GM21529 (cell line): ENCODE data around the gene UBAC2.

ENCODE experiments used
- ATAC-seq: cut with Tn5 transposase; IDR thresholded peaks from one replicate; pipeline ENCODE4 v1.9.1; 2021; ENCODE audit not compliant: unreplicated experiment

UBAC2 gene

DNA sequence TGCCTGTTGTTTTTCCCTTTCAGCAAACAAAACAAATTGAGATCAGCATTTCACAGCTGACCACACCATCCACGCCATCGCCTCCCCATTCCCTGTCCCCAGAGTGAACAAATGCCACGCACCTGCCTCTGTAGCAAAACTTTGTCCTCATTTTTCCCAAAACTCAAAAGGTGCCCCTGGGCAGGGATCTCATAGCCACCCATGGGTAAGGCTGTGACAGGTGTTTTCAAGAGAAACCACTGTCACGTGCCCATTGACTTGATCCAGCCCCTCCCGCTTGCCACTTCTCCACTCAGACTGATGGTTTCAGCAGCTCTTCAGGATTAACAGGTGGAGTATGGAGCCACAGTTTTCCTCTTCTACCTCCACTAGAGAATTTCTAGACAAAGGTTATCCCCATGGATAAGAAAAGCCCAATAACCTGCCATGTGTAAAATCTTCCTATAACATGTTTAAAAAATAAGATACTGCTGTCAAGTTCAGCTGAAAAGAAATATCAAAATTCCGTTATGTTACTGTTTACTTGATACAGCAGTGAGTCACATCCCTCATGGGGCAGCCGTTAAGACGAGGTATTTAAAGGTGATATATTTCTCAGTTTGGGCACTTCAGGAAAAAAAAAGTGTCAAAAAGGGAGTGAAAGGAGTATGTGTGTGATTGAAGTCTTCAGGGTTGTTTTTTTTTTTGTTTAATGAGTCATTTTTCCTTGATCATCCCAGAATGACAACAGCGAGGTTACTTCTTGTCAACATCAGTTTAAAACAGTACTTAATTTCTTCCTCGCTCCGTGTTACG, 170.0 kb downstream of the UBAC2 start:
- ATAC-seq: no peak

DNA sequence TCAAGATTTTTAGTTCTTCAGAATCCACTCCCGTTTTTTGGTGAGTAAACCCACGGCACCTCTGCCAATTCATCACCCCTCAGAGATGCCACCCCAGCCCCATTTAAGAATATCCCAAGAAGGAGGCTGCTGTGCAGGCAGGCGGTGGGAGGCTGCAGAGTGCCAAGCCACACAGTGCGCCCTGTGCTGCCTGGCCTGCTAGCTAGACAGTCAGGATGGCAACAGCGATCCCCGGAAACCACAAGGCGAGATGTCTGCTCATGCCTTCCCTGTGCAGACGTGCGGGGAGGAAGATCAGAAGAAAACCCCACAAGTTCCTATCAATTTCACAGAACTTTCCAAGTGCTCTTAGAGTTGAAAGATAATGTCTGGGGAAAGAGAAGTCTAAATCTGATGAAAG, 171.3 kb downstream of the UBAC2 start:
- no peak for ATAC-seq

DNA sequence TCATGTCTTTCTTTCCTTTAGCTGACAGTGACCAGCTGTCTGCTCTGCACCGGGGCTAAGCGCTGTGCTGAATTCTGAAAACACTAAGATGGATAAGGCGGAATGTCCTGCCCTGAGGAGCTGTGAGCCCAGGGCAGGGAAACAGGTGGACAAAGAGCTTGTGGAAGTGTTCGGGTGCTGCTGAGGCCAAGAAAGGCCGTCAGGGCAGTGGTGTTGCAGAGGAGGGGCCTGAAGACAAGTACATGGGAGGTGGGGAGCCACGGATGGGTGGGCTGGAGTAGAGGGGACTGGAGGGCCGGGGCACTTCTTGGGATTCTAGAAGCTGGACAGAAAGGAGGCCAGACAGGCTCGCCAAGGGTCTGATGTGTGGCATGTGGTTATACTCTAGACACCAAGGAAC, 172.8 kb downstream of the UBAC2 start:
- no peak for ATAC-seq

DNA sequence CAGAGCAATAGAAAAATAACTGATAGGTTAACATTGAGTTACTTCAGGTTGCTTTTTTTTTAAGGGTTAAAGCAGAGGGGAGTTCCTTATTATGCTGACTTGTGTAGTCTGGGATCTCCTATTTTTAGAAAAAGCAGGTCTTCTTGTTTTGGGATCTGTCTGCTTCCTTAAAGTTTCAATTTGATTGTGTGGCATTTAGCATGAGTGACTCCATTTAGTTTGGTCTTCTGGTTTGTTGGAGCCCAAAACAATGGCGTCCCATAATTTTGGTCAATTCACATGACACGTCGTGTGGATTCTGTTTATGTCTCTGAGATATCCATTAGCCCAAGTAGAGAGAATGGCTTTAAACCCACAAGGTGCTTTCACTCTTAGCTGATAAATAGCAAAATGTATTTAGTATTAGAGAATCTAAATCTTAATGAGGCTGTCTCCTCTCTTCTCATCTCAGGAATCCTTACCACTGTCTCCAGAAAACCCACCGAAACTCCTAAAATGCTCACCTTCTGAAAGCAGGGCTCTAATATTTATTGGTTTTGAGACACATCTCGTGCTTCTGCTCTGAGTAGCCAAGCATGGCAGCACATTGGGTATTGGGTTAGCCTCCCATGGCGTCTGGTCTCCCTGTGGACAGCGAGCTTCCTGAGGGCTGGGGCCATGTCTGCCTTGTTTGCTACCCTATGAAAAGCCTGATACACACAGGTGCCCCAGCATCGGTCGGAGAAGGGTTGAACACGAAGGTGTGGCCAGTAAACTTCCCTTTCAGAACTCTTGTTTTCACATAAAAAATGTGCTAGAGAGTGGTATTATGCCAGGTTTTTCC, 173.7 kb downstream of the UBAC2 start:
- ATAC-seq: peak; percentile 42

DNA sequence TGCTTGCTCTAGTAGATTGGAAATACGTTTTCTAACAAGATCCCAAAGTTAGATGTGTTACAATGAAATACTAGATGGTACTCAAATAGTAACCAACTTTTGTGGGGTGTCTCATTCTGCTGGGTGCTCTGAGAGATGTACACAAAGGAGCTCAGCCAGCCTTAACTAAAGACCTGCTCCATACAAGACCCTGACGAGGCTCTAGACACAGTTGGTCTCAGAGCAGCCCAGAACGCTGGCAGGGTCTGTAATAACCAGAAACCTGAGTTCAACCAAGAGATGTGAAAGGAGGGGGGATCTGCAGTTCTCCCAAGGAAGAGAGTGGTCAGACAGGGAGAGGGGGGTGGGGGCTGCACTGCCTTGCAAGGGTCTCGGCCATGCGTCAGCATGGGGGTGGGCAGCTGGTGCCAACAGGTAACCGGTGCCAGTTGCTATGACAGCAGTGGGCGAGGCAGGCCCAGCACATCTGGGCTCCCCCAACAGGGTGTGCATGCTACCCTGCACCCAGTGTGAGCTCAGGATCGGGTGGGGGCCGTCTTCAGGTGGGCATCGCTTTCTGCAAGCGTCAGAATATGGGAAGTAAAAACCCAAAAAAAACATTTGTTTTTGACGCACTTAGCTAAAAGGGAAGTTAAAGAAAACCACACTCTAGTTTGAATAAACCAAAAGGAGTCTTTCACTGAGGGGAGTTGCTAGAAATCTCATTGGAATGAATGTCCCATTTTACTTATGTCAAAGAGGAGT, 174.5 kb downstream of the UBAC2 start:
- ATAC-seq: peak; percentile 49

DNA sequence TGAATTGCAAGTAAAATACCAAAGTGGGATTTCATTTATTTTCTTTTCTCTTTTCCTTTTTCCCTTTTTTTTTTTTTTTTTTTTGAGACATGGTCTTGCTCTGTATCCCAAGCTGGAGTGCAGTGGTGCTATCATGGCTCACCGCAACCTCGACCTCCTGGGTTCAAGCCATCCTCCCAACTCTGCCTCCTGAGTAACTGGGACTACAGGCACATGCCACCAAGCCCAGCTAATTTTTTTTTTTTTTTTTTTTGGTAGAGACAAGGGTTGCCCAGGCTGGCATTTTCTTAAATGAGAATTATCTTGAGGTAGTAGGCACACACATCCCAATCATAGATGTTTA, 175.1 kb downstream of the UBAC2 start:
- ATAC-seq: peak; percentile 4

DNA sequence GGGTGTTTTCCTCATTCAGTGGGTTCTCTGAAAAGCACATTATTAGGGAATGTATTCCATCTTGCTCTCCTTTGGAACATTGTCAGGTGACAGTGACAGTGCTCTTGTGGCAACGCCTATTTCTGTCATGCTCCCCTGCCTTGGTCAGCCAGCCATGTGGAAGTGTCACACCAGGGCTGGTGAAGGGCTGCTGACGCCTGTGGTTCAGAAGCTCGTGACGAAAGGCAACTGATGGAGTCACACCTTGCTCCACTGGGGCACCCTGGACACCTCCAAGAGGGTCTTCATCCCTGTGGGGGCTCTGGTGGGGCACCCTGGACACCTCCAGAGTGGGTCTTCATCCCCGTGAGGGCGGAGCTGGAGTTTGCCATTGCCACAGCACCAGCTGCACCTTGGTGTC, 175.5 kb downstream of the UBAC2 start:
- peak; percentile 46 for ATAC-seq

DNA sequence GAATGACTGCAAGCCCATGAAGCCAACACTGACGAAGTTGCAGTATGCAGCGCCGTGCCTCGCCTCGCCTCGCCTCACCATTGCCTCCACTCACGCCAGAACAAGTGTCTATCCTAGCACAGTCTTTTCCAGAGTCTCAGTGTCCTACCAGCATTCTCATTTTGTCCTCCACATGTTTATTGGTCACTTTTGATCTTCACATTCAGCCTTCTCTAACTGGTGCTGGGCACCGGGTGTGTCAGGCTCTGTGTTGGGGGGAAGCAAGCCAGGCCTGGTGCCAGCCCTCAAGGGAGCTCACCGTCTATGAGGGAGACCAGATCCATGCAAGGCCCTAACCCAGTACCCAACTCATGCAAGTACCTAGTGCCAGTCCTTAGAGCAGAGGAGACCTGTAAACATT, 176.3 kb downstream of the UBAC2 start:
- no peak for ATAC-seq

DNA sequence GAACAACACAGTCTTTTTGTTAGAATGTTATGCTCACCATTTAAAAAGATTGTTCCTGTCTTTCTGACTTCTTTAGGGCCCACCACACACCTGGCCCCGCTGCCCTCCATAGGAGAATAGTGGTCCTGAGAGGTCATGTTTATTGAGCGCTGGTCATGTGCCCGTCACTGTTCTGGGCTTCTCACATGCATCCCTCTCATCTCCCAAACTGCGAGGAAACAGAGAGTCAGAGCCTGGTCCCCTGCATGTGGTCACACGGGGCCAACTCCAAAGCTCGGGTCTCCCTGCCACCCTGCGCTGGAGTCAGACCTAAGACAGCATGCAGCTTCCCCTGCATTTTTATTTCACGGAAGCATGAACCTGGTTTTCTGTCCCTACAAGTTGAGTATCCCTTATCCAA, 177.0 kb downstream of the UBAC2 start:
- no peak for ATAC-seq

DNA sequence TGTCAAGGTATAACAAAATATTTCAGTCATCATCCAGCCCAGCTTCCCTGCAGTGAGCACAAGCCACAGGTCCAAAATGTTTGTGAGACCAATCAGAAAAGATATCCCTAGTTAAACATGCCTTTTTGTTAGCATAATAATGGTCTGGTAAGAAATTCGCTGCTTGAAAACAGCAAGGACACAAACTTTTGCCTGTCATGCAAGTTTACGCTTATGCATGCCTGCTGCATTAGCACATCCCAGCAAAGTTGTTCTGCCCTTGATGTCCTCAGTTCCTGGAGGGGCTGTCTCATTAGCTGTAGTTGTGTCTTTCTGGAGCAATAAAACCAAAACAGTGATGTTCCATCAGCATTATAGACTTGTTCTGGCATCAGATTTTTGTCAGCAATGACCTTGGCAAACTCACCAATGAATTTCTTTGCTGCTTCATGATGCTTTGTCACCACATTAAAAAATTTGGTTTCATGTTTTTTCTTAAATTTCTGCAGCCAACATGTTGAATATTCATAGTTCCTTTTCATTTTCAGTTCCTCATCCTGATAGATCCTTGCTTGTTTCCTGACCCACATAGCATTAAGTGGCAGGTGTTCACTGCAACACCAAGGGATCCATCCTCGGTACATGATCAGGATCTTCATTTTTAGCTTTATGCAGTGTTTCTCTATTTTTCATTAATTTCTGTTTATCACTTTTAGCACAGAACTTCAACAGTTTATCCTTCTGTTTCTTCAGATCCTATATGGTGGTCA, 178.5 kb downstream of the UBAC2 start:
- ATAC-seq: no peak

DNA sequence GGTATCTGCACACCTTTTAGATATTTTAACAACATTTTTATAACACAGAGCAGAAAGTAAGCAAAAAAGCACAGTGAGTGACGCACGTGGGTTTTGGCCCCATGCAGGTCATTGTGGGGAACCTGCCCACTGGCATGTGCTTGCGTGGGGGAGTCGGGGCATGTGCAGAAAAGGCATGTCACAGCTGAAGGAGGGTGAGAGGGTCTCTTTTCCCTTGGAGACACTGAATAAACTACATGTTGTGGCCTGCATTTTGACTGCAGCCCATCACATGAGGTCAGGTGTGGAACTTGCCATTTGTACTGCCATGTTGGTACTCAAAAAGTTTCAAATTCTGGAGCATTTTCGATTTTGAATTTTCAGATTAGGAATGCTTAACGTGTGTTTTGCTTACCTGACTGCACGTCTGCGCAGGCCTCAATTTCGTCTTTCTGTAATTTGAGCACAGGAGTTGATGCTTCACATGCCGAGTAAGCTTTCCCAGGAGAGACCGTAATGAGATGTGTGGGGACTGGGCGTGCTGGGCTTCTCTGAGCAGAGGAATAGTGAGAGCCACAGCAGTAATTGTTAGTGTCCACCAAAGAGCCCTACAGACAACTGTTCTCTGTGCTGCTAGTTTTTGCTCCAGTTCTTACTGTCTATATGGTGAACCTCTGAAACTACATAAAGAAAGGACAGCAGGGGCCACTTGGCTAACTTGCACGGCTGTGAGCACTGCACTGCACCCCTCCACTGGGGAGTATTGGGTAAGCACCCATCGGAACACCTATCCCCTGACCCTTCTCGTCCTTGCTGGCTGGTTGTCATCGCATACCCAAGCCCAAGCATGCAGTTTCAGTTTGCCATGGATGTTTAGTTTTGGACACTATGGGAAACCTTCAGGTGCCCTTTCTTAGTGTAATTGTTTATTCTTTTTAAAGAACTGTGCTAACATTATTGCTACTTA, 179.5 kb downstream of the UBAC2 start:
- ATAC-seq: no peak

DNA sequence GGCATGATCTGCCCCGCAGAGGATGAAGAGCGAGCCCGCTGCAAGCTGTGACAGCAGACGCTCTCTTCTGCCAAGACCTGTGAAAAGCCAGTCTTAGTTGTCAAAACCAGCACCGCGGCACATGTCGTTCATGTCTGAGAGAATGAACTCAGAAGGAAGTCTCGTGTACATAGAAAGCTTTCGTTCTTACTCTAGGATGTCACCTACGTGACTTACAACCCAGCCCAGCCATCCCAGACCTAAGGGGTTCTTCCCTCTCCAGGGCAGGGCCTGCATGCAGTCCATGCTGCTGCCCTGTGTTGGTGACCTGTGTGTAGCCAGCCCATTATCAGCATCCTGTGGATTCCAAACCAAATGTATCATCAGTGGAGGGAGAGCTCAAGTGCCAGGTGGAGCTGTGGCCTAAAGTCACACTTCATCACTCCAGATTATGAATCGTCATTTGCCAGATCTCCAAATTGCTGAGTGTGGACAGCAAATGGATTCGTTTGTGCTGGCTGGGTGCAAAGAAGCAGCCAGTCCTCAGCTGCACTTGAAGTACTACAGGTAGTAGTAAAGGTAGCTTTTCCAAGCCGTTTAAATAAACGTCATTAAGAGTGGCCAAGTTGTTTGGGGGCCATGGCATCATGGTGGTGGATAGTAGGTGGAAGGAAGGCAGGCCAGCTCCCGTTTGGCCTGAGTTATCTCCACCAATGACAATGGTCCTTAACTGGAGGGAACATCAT, 180.4 kb downstream of the UBAC2 start:
- ATAC-seq: peak; percentile 85

DNA sequence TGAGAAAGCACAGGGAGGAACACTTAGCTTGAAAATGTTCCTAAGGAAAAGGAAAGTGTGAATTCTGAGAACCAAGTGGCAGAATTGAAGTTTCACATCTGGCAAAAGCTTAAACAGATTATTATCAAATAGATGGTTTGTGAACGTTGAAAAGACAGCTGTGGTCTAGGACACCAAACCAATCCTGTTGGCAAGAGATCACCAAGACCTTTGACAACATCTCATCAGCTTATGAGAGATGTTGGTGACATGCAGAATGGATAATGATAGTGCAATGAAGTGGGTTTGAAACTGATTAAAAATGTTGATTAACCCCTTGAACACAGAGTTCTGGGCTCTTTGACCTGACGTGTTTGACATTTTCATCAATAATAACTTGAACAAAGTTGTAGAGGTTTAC, 181.1 kb downstream of the UBAC2 start:
- ATAC-seq: no peak

DNA sequence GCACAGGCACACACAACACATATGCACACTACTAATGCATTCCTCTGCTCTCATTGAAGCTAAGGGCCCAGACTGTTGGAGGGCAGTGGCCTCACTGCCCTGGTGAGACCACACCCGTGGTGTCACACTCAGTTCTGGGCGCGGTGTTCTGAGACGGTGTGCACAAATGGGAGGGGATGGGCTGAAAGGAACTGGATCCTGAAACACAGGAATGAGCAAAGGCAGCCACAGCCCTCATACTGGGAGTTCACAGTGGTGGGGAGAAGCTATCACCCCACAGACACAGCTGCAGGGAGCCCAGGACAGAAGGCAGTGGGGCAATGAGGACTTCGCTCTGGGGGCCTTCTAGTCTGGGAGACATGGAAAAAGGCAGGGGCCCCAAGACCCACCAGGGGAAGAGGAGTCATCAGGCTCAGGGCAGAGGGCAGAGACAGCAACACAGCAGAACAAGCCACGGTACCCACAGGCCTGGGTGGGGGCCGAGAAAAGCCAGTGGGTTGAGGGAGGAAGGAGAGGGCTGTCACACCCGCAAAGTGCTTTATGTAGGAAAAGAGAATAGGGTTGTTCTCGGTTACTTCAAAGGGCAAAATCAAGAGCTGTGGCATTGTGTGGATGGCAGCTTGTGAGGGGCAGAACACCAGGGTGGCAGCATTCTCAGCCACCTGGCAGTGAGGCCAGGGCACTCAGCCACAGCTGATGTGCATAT, 181.9 kb downstream of the UBAC2 start:
- no peak for ATAC-seq

DNA sequence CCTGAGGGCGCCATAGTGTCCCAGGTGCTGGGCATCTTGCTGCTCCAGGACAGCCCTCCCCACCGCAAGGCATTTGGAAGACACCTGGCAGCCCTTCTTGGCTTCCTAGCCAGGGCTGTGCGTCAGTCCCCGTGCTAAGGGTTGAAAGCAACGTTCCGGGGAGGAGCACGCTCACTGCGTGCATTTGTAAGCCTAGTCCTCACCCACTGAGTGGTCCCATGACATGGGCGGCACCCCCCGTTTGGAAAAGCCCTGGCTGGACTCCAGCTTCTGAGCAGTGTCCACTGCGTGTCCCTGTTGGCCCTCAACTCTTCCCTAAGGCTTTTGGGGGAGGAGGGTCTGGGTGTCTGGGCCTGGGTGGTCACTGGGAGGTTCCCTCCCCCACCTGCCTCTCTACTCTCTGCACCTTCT, 182.9 kb downstream of the UBAC2 start:
- ATAC-seq: no peak

DNA sequence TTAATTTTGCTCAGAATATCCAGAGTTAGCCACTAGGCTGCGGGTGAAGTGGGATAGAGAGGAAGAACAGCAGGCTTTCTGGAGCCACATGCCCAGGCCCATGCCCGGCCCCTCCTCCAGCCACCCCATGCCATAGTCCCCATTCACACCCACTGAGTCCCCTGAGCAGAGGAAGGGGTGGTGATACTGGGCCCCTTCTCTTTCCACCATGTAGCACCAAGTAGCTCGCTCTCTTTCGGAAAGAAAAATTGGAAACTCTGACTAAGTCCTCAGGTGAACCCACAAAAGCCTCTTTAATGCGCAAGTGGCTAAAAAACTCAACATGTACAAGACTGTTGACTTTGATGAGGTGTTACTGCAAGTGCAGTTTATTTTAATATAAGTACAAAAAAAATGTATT, 183.3 kb downstream of the UBAC2 start:
- no peak for ATAC-seq

DNA sequence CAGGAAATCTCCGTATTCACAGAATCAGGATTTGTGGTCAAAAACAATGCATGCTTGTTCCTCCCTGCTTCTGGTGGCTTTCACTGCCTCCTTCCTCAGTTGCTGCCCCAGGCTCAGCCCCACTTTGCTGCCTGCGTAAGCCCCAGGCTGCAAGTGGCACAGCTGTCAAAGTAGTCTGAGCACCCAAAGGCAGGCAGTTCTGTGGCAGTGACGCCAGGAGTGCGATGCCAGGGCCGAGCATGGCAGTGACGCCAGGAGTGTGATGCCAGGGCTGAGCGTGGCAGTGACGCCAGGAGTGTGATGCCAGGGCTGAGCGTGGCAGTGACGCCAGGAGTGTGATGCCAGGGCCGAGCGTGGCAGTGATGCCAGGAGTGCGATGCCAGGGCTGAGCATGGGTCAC, 183.8 kb downstream of the UBAC2 start:
- no peak for ATAC-seq

DNA sequence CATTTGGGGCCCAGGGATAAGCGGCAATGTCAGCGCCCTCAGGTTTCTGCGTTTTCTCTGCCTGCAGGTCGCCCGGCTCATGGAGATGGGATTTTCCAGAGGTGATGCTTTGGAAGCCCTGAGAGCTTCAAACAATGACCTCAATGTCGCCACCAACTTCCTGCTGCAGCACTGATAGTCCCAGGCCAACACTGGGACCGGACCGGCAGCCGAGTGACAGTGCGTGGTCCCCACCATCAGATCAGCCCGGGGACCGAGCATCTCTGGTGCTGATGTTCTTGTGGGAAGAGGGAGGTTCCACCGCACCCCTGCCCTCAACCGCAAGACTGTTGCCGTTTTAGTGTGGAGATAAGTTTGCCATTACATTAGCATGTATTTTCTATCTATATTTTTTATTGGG, 184.5 kb downstream of the UBAC2 start:
- ATAC-seq: no peak

DNA sequence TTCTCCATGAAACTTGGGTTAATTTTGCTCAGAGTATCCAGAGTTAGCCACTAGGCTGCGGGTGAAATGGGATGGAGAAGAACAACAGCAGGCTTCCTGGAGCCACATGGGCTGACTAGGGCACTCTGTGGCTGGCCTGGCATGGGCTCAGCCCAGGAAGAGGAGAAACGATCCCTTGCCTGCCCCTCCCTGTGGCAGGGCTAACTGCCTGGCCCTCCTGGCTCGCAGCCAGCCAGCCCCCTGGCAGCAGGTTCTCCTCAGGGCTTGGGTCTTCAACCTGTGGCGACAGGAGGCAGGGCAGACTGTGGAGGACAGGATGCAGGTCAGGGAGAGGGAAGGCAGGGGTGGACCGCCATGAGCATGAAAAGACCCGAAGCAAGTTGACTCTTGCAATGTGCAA, 185.3 kb downstream of the UBAC2 start:
- ATAC-seq: no peak
